H1 (cell line): ENCODE data around the gene GAK. TPM values are rescaled to one million over a fixed set of nuclear protein-coding genes. Genes with fewer than 3 reads are reported as not detected.

Experiments used
- CTCF ChIP-seq, 3 experiments: IDR thresholded peaks; 1 replicate in 2 of 3; 2 replicates in 1 of 3; pipeline versions ENCODE4 v1.5.1 to v1.6.1; 2011; ENCODE audit warnings: low read length in 3 of 3, mild to moderate bottlenecking in 3 of 3, inconsistent platforms in 2 of 3, low read depth in 1 of 3, moderate library complexity in 1 of 3; ENCODE audit not compliant: insufficient read depth in 1 of 3; ENCODE audit errors: control extremely low read depth in 1 of 3
- MAFK ChIP-seq: IDR thresholded peaks from 2 replicates; pipeline ENCODE4 v1.6.1; 2012; ENCODE audit warnings: low read depth, mild to moderate bottlenecking, improper control_type of control experiment, low read length
- RAD21 ChIP-seq, 2 experiments: IDR thresholded peaks in 1 of 2; conservative IDR thresholded peaks in 1 of 2; 2 replicates each; pipeline ENCODE4 v1.6.1; 2011; ENCODE audit warnings: low read depth in 2 of 2, low read length in 2 of 2, improper control_type of control experiment in 1 of 2, inconsistent platforms in 1 of 2, mild to moderate bottlenecking in 1 of 2, moderate library complexity in 1 of 2
- TCF12 ChIP-seq: IDR thresholded peaks from 2 replicates; pipeline ENCODE4 v1.6.1; 2011; ENCODE audit warnings: low read depth, mild to moderate bottlenecking, low read length
- TEAD4 ChIP-seq: IDR thresholded peaks from 2 replicates; pipeline ENCODE4 v1.6.1; 2012; ENCODE audit warnings: low read depth, low read length, inconsistent platforms, mixed read lengths
- polyA plus RNA-seq, 7 experiments: library from polyadenylated mRNA; depleted of rRNA in 3 of 7; stranded (reverse) in 5 of 7; unstranded in 2 of 7; fragments of >200 nt in 5 of 7; fragments of 200-250 nt in 2 of 7; gene quantifications; 1 replicate in 5 of 7; 2 replicates in 1 of 7; 4 replicates in 1 of 7; pipeline versions ENCODE4 v1.2.1 to v1.2.3, GENCODE V29; 2011 to 2013; ENCODE audit warnings: missing spikeins in 2 of 7, mixed read lengths in 2 of 7
- total RNA-seq: library from RNA; stranded (reverse); fragmentation: NEBNext Ultra II Directional; extraction: Animal tissue kit (Norgen Biotek cat#: 25700); gene quantifications from 2 replicates; pipeline ENCODE4 v1.2.1, GENCODE V29; 2021

Gene GAK
- total and polyA plus RNA-seq, 2 of the 8 experiments (the other 6 are each of a cell fraction or from before 2014, with no cell fraction given), result 31.5 to 70.8 TPM

- TF ChIP-seq MAFK, result no peak
- no peak for TF ChIP-seq RAD21 (IDR thresholded peaks at IDR 0.05 in 1 of 2, conservative IDR thresholded peaks at IDR 0.05 in 1 of 2; ENCODE audit: low read depth in 2 of 2, low read length in 2 of 2)
- TF ChIP-seq TEAD4, result no peak
- TF ChIP-seq CTCF (IDR thresholded peaks at IDR 0.05; ENCODE audit: control extremely low read depth in 1 of 3, insufficient read depth in 1 of 3, low read depth in 1 of 3, low read length in 3 of 3), result no peak
- TF ChIP-seq TCF12, result no peak
Observed at GRCh38 chr4:965048-965765, 33.1 kb upstream of the GAK start (continued).
